ENCODE data around the gene MMP28. TPM values are rescaled to one million over a fixed set of nuclear protein-coding genes. Genes with fewer than 3 reads are reported as not detected.

The MMP28 gene
- total RNA-seq, 1 experiment from 2014 or later = not detected

DNA sequence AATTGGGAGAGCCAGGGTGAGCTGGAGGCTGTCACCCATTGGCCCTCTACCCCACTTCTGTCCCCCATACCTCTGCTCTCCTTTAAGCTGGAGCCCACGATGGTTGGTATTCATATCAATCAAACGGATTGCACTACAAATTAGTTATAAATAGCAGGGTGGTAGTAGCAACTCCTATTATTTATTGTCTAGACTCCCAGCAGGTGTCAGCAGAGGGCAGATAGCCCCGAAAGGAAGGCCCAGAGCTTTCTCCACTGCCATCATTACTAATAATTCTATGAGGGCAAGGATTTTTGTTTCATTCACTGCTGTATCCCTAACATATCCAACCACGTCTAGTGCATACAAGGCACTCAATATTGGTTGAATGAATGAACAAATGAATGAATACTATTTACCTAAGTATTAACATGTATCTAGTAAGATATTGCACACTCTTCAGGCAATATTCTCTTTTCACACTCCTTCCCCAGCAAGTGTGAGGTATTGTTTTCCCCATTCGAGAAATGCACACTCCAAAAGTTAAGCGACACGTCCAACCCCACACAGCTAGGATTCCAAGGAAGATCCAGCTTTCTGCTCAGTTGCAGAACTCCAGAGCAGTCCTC, 28.4 kb downstream of the MMP28 start:
- Histone ChIP-seq H3K9me2 (replicated peaks; ENCODE audit: insufficient read depth, low read length) (no peaks in the 10 kb centered on the region), H2AFZ (ENCODE audit: low read length) (no peak overlapping the region), H3K27ac (ENCODE audit: low read length) (no peak overlapping the region), H3K36me3 (ENCODE audit: insufficient read depth, low read length) (no peaks in the 10 kb centered on the region), H3K79me2 (ENCODE audit: low read length) (no peaks in the 10 kb centered on the region), H4K20me1 (ENCODE audit: insufficient read depth, low read depth, low read length) (no peaks in the 10 kb centered on the region), H3K4me2 (ENCODE audit: low read depth, low read length, poor library complexity, severe bottlenecking) (no peak overlapping the region), H3K9ac (ENCODE audit: low read length) (no peak overlapping the region), H3K4me1 (ENCODE audit: low read length) (peaks cover 13% of the 10 kb centered on the region), H3K27me3 (ENCODE audit: low read length) (no peaks in the 10 kb centered on the region), H3K9me3 (ENCODE audit: low read length) (no peaks in the 10 kb centered on the region), H3K4me3 (ENCODE audit: low read length) (no peak overlapping the region)
- peak; percentile 76 for DNase-seq

- Histone ChIP-seq H3K4me1 (ENCODE audit: low read length) (peaks cover 13% of the 10 kb centered on the region), H3K4me3 (ENCODE audit: low read length) (no peak overlapping the region), H2AFZ (ENCODE audit: low read length) (no peak overlapping the region), H3K27me3 (ENCODE audit: low read length) (no peaks in the 10 kb centered on the region), H4K20me1 (ENCODE audit: insufficient read depth, low read depth, low read length) (no peaks in the 10 kb centered on the region), H3K9me3 (ENCODE audit: low read length) (no peaks in the 10 kb centered on the region), H3K4me2 (ENCODE audit: low read depth, low read length, poor library complexity, severe bottlenecking) (no peak overlapping the region), H3K36me3 (ENCODE audit: insufficient read depth, low read length) (no peaks in the 10 kb centered on the region), H3K27ac (ENCODE audit: low read length) (no peak overlapping the region), H3K9me2 (replicated peaks; ENCODE audit: insufficient read depth, low read length) (no peaks in the 10 kb centered on the region), H3K9ac (ENCODE audit: low read length) (no peak overlapping the region), H3K79me2 (ENCODE audit: low read length) (no peaks in the 10 kb centered on the region)
- DNase-seq = no peak
Observed at GRCh38 chr17:35766489-35766877, 29.0 kb downstream of the MMP28 start.

DNA sequence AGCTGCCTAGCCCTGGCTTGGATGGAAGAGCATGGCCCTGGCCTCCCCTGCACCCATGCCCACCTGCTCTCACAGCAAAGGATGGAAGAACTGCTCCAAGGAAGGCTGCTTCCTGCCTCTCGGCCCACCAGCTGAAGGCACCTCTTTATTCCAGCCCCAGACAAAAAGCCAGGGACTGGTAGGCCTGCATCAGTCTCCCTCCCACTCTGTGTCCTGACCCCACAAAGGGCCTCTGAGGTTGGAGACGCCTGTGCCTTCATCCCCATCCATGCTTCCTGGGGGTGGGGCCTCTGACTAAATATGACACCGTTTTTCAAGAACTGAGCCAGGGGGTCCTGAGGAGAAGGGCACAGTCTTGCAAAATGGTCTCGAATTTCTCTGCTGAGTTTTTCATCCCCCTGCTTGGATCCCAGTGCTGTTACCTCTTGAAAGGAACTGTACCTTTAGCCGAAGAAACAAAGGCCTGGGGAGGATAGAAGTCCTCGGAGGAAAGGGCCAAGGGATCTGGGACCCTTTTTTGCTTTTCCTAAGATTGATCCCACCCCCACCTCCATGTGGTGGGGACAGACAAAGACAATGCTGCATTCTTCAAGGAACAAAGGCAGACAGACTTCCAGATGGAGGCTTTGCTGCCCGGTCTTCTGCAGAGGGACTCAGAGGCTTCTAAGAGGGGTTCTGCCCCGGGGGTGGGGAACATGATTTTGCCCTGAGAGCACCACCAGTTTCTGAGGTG, 29.5 kb downstream of the MMP28 start:
- Histone ChIP-seq H3K4me1 (ENCODE audit: low read length) (peaks cover 13% of the 10 kb centered on the region), H3K36me3 (ENCODE audit: insufficient read depth, low read length) (no peaks in the 10 kb centered on the region), H3K9ac (ENCODE audit: low read length) (no peak overlapping the region), H2AFZ (ENCODE audit: low read length) (no peak overlapping the region), H3K9me3 (ENCODE audit: low read length) (no peaks in the 10 kb centered on the region), H3K4me2 (ENCODE audit: low read depth, low read length, poor library complexity, severe bottlenecking) (no peak overlapping the region), H3K4me3 (ENCODE audit: low read length) (no peak overlapping the region), H3K9me2 (replicated peaks; ENCODE audit: insufficient read depth, low read length) (no peaks in the 10 kb centered on the region), H3K79me2 (ENCODE audit: low read length) (no peaks in the 10 kb centered on the region), H4K20me1 (ENCODE audit: insufficient read depth, low read depth, low read length) (no peaks in the 10 kb centered on the region), H3K27me3 (ENCODE audit: low read length) (no peaks in the 10 kb centered on the region), H3K27ac (ENCODE audit: low read length) (no peak overlapping the region)
- DNase-seq = no peak

DNA sequence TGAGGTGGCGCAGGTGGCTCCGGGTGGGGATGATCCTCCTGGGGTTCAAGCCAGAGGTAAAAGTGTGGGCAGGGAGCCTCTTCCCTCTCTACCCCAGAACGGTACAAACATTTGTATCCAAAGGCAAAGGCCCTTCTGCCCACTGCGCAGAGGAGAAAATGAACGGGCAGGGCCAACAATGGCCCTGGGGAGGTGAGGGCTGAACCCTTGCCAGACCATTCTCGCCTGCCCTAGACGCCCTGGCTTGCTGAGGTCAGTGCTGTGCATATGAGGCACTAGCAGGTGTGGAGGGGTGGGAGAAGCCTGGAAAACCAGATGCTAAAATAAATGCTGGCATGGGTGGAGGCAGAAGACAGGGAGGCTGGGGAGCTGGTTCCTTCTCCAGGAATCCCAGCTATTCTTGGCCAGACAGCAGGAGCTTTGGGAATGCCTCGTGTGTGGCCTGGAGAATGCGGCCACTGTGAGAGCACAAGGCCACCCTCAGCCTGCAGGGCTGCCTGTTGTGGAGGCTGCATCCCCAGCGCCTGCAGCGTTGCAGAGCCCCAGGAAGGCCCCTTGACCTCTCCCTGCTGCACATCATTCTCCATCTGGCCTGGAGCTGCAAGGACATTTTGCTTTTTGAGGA, 30.2 kb downstream of the MMP28 start:
- Histone ChIP-seq H3K9ac (ENCODE audit: low read length) (peak overlapping the region; percentile 70), H3K4me2 (ENCODE audit: low read depth, low read length, poor library complexity, severe bottlenecking) (peak overlapping the region; percentile 77), H3K9me2 (replicated peaks; ENCODE audit: insufficient read depth, low read length) (no peaks in the 10 kb centered on the region), H3K4me1 (ENCODE audit: low read length) (peaks cover 13% of the 10 kb centered on the region), H3K27ac (ENCODE audit: low read length) (no peak overlapping the region), H3K36me3 (ENCODE audit: insufficient read depth, low read length) (no peaks in the 10 kb centered on the region), H2AFZ (ENCODE audit: low read length) (no peak overlapping the region), H3K79me2 (ENCODE audit: low read length) (no peaks in the 10 kb centered on the region), H4K20me1 (ENCODE audit: insufficient read depth, low read depth, low read length) (no peaks in the 10 kb centered on the region), H3K27me3 (ENCODE audit: low read length) (no peaks in the 10 kb centered on the region), H3K4me3 (ENCODE audit: low read length) (peak overlapping the region; percentile 67), H3K9me3 (ENCODE audit: low read length) (no peaks in the 10 kb centered on the region)
- DNase-seq = no peak

DNA sequence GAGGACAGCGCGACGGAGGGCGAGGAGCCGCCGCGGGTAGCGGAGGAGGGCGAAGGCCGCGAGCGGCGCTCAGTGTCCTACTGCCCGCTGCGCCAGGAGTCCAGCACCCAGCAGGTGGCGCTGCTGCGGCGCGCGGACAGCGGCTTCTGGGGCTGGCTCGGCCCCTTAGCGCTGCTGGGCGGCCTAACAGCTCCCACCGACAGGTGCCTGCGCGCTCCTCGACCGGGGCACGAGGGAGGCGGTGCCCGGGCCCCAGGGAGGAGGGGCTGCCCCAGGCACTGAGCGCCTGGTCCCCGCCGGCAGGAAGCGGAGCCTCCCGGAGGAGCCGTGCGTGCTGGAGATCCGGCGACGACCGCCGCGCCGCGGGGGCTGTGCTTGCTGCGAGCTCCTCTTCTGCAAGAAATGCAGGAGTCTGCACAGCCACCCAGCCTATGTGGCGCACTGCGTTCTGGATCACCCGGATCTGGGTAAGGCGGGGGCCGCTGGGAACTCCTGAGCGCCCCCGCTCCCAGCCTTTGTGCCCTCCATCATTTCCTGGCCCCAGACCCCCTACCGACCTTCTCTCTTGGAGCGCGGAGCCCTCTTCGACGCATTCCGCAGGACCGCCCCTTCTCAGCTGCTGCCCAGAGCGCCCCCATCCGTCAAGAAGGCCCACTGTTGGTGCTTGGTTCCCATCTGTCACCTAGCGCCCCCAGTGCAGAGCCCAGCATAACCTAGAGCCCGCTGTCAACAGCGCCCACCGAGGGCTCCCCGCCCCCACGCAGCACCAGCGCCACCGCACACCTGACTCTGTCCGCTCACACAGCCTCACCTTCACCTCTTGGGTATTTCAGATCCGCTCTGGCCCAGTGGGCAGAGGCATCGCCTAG, 31.1 kb downstream of the MMP28 start:
- Histone ChIP-seq H3K36me3 (ENCODE audit: insufficient read depth, low read length) (no peaks in the 10 kb centered on the region), H3K27ac (ENCODE audit: low read length) (no peak overlapping the region), H3K9ac (ENCODE audit: low read length) (peak overlapping the region; percentile 70), H2AFZ (ENCODE audit: low read length) (peak overlapping the region; percentile 99), H3K79me2 (ENCODE audit: low read length) (no peaks in the 10 kb centered on the region), H3K4me2 (ENCODE audit: low read depth, low read length, poor library complexity, severe bottlenecking) (peak overlapping the region; percentile 77), H3K9me2 (replicated peaks; ENCODE audit: insufficient read depth, low read length) (no peaks in the 10 kb centered on the region), H3K27me3 (ENCODE audit: low read length) (no peaks in the 10 kb centered on the region), H3K9me3 (ENCODE audit: low read length) (no peaks in the 10 kb centered on the region), H4K20me1 (ENCODE audit: insufficient read depth, low read depth, low read length) (no peaks in the 10 kb centered on the region), H3K4me1 (ENCODE audit: low read length) (peaks cover 13% of the 10 kb centered on the region), H3K4me3 (ENCODE audit: low read length) (peak overlapping the region; percentile 67)
- DNase-seq = peak; percentile 94

DNA sequence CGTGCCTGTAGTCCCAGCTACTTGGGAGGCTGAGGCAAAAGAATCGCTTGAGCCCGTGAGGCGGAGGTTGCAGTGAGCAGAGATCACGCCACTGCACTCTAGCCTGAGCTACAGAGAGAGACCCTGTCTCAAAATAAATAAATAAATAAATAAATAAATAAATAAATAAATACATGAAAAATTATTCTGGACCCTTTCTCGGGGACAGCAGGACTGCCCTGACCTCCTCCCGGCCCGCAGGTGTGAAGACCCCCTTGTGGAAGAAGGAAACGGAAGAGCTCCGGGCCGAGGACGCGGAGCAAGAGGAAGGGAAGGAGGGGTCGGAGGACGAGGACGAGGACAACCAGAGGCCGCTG, 31.7 kb downstream of the MMP28 start:
- Histone ChIP-seq H3K9ac (ENCODE audit: low read length) (peak overlapping the region; percentile 70), H3K36me3 (ENCODE audit: insufficient read depth, low read length) (no peaks in the 10 kb centered on the region), H3K27me3 (ENCODE audit: low read length) (no peaks in the 10 kb centered on the region), H3K27ac (ENCODE audit: low read length) (no peak overlapping the region), H3K79me2 (ENCODE audit: low read length) (no peaks in the 10 kb centered on the region), H2AFZ (ENCODE audit: low read length) (no peak overlapping the region), H3K9me3 (ENCODE audit: low read length) (no peaks in the 10 kb centered on the region), H3K4me3 (ENCODE audit: low read length) (peak overlapping the region; percentile 67; the same call in 1 of the 2 replicates), H3K4me2 (ENCODE audit: low read depth, low read length, poor library complexity, severe bottlenecking) (peak overlapping the region; percentile 77), H3K9me2 (replicated peaks; ENCODE audit: insufficient read depth, low read length) (no peaks in the 10 kb centered on the region), H4K20me1 (ENCODE audit: insufficient read depth, low read depth, low read length) (no peaks in the 10 kb centered on the region), H3K4me1 (ENCODE audit: low read length) (peaks cover 13% of the 10 kb centered on the region)
- DNase-seq = no peak

GRCh38 chr17:35761601-35762000, 33.8 kb downstream of the MMP28 start:
- no peak for DNase-seq
- H3K36me3 ChIP-seq (ENCODE audit: insufficient read depth, low read length) = no peaks in the 10 kb centered on the region
- no peaks in the 10 kb centered on the region for H4K20me1 ChIP-seq (ENCODE audit: insufficient read depth, low read depth, low read length)
- H3K4me1 ChIP-seq (ENCODE audit: low read length) = peaks cover 13% of the 10 kb centered on the region
- no peak overlapping the region for H2AFZ ChIP-seq (ENCODE audit: low read length)
- H3K27me3 ChIP-seq (ENCODE audit: low read length) = no peaks in the 10 kb centered on the region
- H3K4me3 ChIP-seq (ENCODE audit: low read length) = no peak overlapping the region
- H3K9me3 ChIP-seq (ENCODE audit: low read length) = no peaks in the 10 kb centered on the region
- no peak overlapping the region for H3K4me2 ChIP-seq (ENCODE audit: low read depth, low read length, poor library complexity, severe bottlenecking)
- no peak overlapping the region for H3K9ac ChIP-seq (ENCODE audit: low read length)
- H3K9me2 ChIP-seq (replicated peaks; ENCODE audit: insufficient read depth, low read length) = no peaks in the 10 kb centered on the region
- H3K79me2 ChIP-seq (ENCODE audit: low read length) = no peaks in the 10 kb centered on the region
- no peak overlapping the region for H3K27ac ChIP-seq (ENCODE audit: low read length)

GRCh38 chr17:35760587-35760986, 34.9 kb downstream of the MMP28 start, which contains the start of gene C17orf50:
Gene C17orf50, plus strand, starts transcription at chr17:35760887. Its CDS starts 55 bp downstream, at chr17:35760942.
- H3K9ac ChIP-seq (ENCODE audit: low read length) = no peak within 1 kb of the TSS
- no peak within 1 kb of the TSS for H3K4me2 ChIP-seq (ENCODE audit: low read depth, low read length, poor library complexity, severe bottlenecking)
- no peaks in the 10 kb centered on the region for H3K27me3 ChIP-seq (ENCODE audit: low read length)

More at GRCh38 chr17:35760587-35760986, 34.9 kb downstream of the MMP28 start, which contains the start of gene C17orf50:
- no peaks in the 10 kb centered on the region for H3K79me2 ChIP-seq (ENCODE audit: low read length)
- no peaks in the 10 kb centered on the region for H4K20me1 ChIP-seq (ENCODE audit: insufficient read depth, low read depth, low read length)
- DNase-seq = no peak
- no peaks in the 10 kb centered on the region for H3K36me3 ChIP-seq (ENCODE audit: insufficient read depth, low read length)
- H3K4me3 ChIP-seq (ENCODE audit: low read length) = no peak within 1 kb of the TSS
- no peaks in the 10 kb centered on the region for H3K9me2 ChIP-seq (replicated peaks; ENCODE audit: insufficient read depth, low read length)
- H3K9me3 ChIP-seq (ENCODE audit: low read length) = no peaks in the 10 kb centered on the region
- no peak within 1 kb of the TSS for H2AFZ ChIP-seq (ENCODE audit: low read length)
- H3K27ac ChIP-seq (ENCODE audit: low read length) = no peak within 1 kb of the TSS
- H3K4me1 ChIP-seq (ENCODE audit: low read length) = peaks cover 16% of the 10 kb centered on the region

Data from Karpas-422 (cell line).